Muscle layer of colon (tissue), 2 donors: ENCODE data around the gene KANSL1.
"Not testable (repeated sequence)": the region's sequence is repeated elsewhere in the genome, so short reads cannot be mapped to it uniquely, and the experiment has no call there.

ENCODE experiments used
- H3K27ac ChIP-seq: one replicate; pipeline ENCODE4 v1.7.0; 2013; ENCODE audit warnings: low read depth, mild to moderate bottlenecking, low read length, moderate library complexity
- H3K27me3 ChIP-seq, 2 donors: one replicate each; pipeline ENCODE4 v1.7.0; 2013; ENCODE audit warnings: low read length in 2 of 2, mild to moderate bottlenecking in 2 of 2; ENCODE audit not compliant: insufficient read depth in 2 of 2, control insufficient read depth in 1 of 2
- H3K36me3 ChIP-seq: one replicate; pipeline ENCODE4 v1.7.0; 2013; ENCODE audit warnings: mild to moderate bottlenecking, low read length; ENCODE audit not compliant: insufficient read depth
- H3K4me1 ChIP-seq: one replicate; pipeline ENCODE4 v1.7.0; 2013; ENCODE audit warnings: mild to moderate bottlenecking, low read length; ENCODE audit not compliant: insufficient read depth
- H3K4me3 ChIP-seq, 2 donors: one replicate each; pipeline ENCODE4 v1.7.0; 2013; ENCODE audit warnings: low read length in 2 of 2, low read depth in 1 of 2, mild to moderate bottlenecking in 1 of 2, moderate library complexity in 1 of 2
- H3K9ac ChIP-seq: one replicate; pipeline ENCODE4 v1.7.0; 2013; ENCODE audit warnings: low read length
- H3K9me3 ChIP-seq: one replicate; pipeline ENCODE4 v1.7.0; 2013; ENCODE audit warnings: mild to moderate bottlenecking, low read length
- donor health status: abdominal sarcoma.
- donor health status: Adenocarcinoma of cecum.

The KANSL1 gene

GRCh38 chr17:46120537-46120936 lies 72.7 kb downstream of the KANSL1 start:
- Histone ChIP-seq H3K9ac (no peak overlapping the region), H3K9me3 (no peaks in the 10 kb centered on the region), H3K36me3 (no peaks in the 10 kb centered on the region), H3K4me3 (no peak overlapping the region), H3K4me1 (peaks cover 54% of the 10 kb centered on the region), H3K27ac (no peak overlapping the region), H3K27me3 (no peaks in the 10 kb centered on the region)

GRCh38 chr17:46120078-46120477 lies 73.2 kb downstream of the KANSL1 start:
- Histone ChIP-seq H3K4me1 (peaks cover 56% of the 10 kb centered on the region), H3K9me3 (no peaks in the 10 kb centered on the region), H3K27me3 (no peaks in the 10 kb centered on the region), H3K9ac (no peak overlapping the region), H3K27ac (no peak overlapping the region), H3K36me3 (no peaks in the 10 kb centered on the region), H3K4me3 (no peak overlapping the region)

- Histone ChIP-seq H3K27ac (no peak overlapping the region), H3K36me3 (no peaks in the 10 kb centered on the region), H3K9ac (no peak overlapping the region), H3K27me3 (no peaks in the 10 kb centered on the region), H3K4me3 (no peak overlapping the region), H3K4me1 (peaks cover 49% of the 10 kb centered on the region), H3K9me3 (no peaks in the 10 kb centered on the region)
Observed at GRCh38 chr17:46118964-46119363, 74.3 kb downstream of the KANSL1 start.

DNA sequence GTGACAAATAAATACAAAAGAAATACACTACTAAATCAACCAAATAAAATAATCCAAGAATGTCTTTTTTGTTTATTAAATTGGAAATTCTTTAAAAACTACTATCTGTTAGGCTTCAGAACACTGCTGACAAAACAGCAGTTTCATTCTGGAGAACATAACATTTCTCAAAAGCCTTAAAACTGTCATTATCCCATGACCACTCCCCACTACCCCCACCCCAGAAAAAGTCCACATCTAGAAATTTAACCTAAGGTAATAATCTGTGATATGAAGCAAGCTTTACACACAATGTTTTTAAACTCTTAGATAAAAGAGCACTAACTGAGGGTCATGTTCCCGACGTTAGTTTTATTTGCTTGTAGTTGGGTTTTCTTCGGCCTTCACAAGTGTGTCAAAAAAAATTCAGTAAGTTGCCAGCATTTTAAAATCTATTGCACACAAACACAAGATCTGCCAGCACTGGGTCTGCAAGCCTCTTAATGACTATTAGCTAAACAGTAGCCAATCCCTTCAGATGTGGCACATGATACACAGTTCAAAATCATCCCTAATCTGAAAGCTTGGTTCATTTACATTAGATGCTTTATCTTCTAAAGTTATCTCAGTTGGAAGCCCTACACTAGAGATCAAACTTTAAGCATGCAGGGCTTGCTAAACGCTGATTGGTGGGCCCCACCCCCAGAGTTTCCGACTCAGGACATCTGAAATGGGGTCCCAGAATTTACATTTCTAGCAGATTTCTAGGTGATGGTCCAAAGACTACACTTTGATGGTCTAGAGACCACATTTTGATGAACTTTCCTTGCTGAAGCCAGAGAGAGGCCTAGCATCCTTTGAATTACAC lies 75.2 kb downstream of the KANSL1 start:
- Histone ChIP-seq H3K9me3 (no peaks in the 10 kb centered on the region), H3K36me3 (no peaks in the 10 kb centered on the region), H3K27ac (no peak overlapping the region), H3K9ac (no peak overlapping the region), H3K27me3 (no peaks in the 10 kb centered on the region), H3K4me1 (peaks cover 49% of the 10 kb centered on the region), H3K4me3 (no peak overlapping the region)

- peaks cover 41% of the 10 kb centered on the region for H3K4me1 ChIP-seq
- no peaks in the 10 kb centered on the region for H3K27me3 ChIP-seq
- no peak overlapping the region for H3K27ac ChIP-seq
- H3K9ac ChIP-seq = no peak overlapping the region
- no peaks in the 10 kb centered on the region for H3K9me3 ChIP-seq
- H3K4me3 ChIP-seq = no peak overlapping the region
- H3K36me3 ChIP-seq = no peaks in the 10 kb centered on the region
Observed at GRCh38 chr17:46117117-46117516, 76.1 kb downstream of the KANSL1 start.

DNA sequence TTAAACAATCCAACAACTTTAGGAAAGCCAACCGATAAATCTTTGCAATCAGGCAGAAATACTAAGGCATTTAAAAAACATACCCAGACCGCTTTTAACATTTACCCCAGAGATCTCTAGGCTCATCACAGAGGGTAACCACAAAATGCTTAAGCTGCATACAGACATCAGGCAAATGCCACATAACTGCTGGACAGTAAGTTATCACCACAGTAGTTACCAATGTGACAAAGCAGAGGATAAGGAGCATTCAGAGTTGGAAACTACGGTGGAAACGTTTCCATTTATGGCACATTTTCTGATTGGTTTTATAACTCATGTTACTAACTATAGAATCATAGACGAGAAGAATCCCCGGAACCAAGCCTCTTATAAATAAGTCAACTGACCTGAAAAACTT lies 77.5 kb downstream of the KANSL1 start:
- no peak overlapping the region for H3K9ac ChIP-seq
- H3K27me3 ChIP-seq = no peaks in the 10 kb centered on the region
- H3K4me3 ChIP-seq = no peak overlapping the region
- no peaks in the 10 kb centered on the region for H3K9me3 ChIP-seq
- no peaks in the 10 kb centered on the region for H3K36me3 ChIP-seq
- peaks cover 35% of the 10 kb centered on the region for H3K4me1 ChIP-seq
- no peak overlapping the region for H3K27ac ChIP-seq

DNA sequence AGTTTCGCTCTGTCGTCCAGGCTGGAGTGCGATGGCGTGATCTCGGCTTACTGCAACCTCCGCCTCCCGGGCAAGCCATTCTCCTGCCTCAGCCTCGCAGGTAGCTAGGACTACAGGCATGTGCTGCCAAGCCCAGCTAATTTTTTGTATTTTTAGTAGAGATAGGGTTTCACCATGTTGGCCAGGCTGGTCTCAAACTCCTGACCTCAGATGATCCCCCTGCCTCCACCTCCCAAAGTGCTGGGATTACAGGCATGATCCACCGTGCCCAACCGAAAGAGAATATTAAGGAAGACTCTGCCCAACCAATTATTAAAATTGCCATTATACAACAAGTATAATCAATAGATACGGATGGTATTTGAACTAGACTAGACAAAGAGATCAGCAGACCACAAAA lies 82.0 kb downstream of the KANSL1 start:
- not testable (repeated sequence) for H3K36me3 ChIP-seq, H3K4me3 ChIP-seq, H3K9ac ChIP-seq, H3K27ac ChIP-seq, H3K9me3 ChIP-seq, H3K27me3 ChIP-seq
- peaks cover 55% of the 10 kb centered on the region for H3K4me1 ChIP-seq

DNA sequence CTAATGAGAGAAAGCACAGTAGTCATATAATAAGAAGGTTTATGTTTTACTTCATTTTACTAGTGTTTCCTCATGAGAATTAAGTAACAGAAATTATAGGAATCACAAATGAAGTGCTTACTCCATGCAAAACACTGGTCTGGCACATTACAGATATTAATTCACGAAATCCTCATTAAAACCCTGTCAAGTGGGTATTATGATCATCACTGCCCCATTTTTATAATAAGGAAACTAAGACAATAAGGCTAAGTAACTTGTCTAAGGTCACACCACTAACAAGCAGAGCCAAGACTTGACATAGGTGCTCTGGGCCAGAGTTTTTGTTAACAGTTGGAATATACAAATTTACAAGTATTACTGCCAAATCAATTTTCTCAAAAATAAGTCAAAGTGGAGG lies 83.0 kb downstream of the KANSL1 start:
- peaks cover 52% of the 10 kb centered on the region for H3K4me1 ChIP-seq

GRCh38 chr17:46109603-46110189 lies 83.5 kb downstream of the KANSL1 start:
- no peaks in the 10 kb centered on the region for H3K27me3 ChIP-seq
- H3K4me1 ChIP-seq = peaks cover 51% of the 10 kb centered on the region
- no peak overlapping the region for H3K4me3 ChIP-seq
- no peaks in the 10 kb centered on the region for H3K9me3 ChIP-seq
- H3K36me3 ChIP-seq = no peaks in the 10 kb centered on the region
- no peak overlapping the region for H3K27ac ChIP-seq
- H3K9ac ChIP-seq = no peak overlapping the region

More for the DNA sequence above, 83.0 kb downstream of the KANSL1 start:
- no peaks in the 10 kb centered on the region for H3K27me3 ChIP-seq
- H3K9ac ChIP-seq = no peak overlapping the region
- H3K36me3 ChIP-seq = no peaks in the 10 kb centered on the region
- no peak overlapping the region for H3K27ac ChIP-seq
- no peak overlapping the region for H3K4me3 ChIP-seq
- no peaks in the 10 kb centered on the region for H3K9me3 ChIP-seq

DNA sequence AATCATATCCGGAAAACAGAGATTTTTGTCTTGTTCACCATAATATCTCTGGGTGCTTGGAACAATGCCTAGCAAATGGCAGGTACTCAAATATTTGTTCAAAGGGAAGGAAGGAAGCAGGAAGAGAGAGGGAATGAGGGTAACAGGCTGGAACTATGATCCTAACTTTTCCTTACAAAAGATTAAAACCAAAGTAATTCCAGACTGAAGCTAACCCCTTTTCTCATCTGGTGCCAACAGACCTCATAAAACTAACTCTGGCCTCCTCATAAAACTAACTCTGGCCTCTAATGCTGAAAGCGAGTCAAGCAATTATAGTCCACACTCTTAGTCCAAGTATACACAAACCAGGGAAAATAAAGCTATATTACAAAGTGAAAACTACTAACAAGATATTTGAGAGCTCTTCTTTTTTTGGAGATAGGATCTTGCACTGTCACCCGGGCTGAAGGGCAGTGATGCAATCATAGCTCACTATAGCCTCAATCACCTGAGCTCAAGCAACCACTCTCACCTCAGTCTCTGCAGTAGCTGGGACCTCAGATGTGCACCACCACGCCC lies 84.6 kb downstream of the KANSL1 start:
- H3K27ac ChIP-seq = no peak overlapping the region
- H3K4me1 ChIP-seq = peaks cover 51% of the 10 kb centered on the region
- no peak overlapping the region for H3K4me3 ChIP-seq

DNA sequence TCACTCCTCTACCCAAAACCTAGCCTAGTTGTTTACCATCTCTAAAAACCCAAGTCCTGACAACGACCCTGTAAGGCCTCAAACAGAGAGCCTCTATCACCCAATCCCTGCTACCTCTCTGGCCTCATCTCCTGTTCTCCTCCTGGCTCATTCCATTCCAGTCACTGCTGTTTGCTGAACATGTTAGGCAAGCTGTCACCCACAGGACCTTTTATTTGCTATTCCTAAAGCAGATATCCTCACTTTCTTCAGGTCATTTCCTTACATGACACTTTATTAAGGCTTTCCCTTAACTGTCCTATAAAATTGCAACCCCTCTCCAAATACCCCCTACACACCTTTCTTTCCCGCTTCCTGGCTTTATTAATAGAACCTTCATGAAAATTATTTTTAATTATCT lies 85.1 kb downstream of the KANSL1 start:
- H3K9me3 ChIP-seq = no peaks in the 10 kb centered on the region
- no peaks in the 10 kb centered on the region for H3K36me3 ChIP-seq
- no peak overlapping the region for H3K27ac ChIP-seq
- no peak overlapping the region for H3K4me3 ChIP-seq
- no peak overlapping the region for H3K9ac ChIP-seq
- no peaks in the 10 kb centered on the region for H3K27me3 ChIP-seq
- H3K4me1 ChIP-seq = peaks cover 51% of the 10 kb centered on the region

More for the DNA sequence above, 84.6 kb downstream of the KANSL1 start:
- Histone ChIP-seq H3K9ac (no peak overlapping the region), H3K9me3 (no peaks in the 10 kb centered on the region), H3K36me3 (no peaks in the 10 kb centered on the region), H3K27me3 (no peaks in the 10 kb centered on the region)
